ENCODE measurements around the gene TOX2. TPM values are rescaled to one million over a fixed set of nuclear protein-coding genes. Genes with fewer than 3 reads are reported as not detected.

Gene TOX2
- total and polyA plus RNA-seq, 9 donors, result 0.69 to 5.6 (median 1.8) TPM

GRCh38 chr20:43942667-43943285, 28.1 kb downstream of the TOX2 start:
- Histone ChIP-seq H3K27ac (no peak overlapping the region), H3K36me3 (no peaks in the 10 kb centered on the region), H3K27me3 (no peaks in the 10 kb centered on the region), H3K4me1 (ENCODE audit: insufficient read depth) (peaks cover 2% of the 10 kb centered on the region), H3K9me3 (no peaks in the 10 kb centered on the region), H3K4me3 (no peak overlapping the region)
- no peak for DNase-seq
- TF ChIP-seq POLR2A (IDR thresholded peaks at IDR 0.05) (no peak), EP300 (IDR thresholded peaks at IDR 0.05) (no peak)
- TF ChIP-seq, protein P1, sequence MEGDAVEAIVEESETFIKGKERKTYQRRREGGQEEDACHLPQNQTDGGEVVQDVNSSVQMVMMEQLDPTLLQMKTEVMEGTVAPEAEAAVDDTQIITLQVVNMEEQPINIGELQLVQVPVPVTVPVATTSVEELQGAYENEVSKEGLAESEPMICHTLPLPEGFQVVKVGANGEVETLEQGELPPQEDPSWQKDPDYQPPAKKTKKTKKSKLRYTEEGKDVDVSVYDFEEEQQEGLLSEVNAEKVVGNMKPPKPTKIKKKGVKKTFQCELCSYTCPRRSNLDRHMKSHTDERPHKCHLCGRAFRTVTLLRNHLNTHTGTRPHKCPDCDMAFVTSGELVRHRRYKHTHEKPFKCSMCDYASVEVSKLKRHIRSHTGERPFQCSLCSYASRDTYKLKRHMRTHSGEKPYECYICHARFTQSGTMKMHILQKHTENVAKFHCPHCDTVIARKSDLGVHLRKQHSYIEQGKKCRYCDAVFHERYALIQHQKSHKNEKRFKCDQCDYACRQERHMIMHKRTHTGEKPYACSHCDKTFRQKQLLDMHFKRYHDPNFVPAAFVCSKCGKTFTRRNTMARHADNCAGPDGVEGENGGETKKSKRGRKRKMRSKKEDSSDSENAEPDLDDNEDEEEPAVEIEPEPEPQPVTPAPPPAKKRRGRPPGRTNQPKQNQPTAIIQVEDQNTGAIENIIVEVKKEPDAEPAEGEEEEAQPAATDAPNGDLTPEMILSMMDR (IDR thresholded peaks at IDR 0.05), result no peak
- WGBS, 3 donors, result 58 to 62% (median 58%) methylated on average over 9 of the region's 9 CpGs
- intact Hi-C loops (cut with DNase I), result no loop called here

DNA sequence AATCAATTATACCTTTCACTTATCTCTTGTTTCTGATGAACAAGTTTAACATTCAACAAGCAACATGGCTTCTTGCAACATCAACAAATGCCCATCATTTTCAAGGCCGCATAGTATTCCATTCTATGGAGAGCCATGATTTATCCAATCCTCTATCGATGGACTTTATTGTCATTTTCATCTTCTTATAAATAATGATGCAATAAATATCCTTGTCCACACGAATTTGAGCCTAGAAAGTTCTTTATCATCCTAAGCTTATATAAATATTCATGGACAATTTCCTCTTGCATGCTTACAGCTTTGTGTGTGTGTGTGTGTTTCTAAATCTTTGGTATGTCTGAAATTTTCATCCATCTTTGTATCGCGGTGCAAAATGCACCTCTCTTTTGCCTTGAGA, 29.1 kb downstream of the TOX2 start:
- Histone ChIP-seq H3K27me3 (no peaks in the 10 kb centered on the region), H3K36me3 (no peaks in the 10 kb centered on the region), H3K9me3 (no peaks in the 10 kb centered on the region), H3K27ac (no peak overlapping the region), H3K4me1 (ENCODE audit: insufficient read depth) (peaks cover 2% of the 10 kb centered on the region), H3K4me3 (no peak overlapping the region)
- intact Hi-C loops (cut with DNase I), result no loop called here
- WGBS, 3 donors, result 85 to 91% (median 89%) methylated on average over 5 of the region's 5 CpGs
- TF ChIP-seq POLR2A (IDR thresholded peaks at IDR 0.05) (no peak), EP300 (IDR thresholded peaks at IDR 0.05) (no peak)
- TF ChIP-seq, protein P1 (IDR thresholded peaks at IDR 0.05), result no peak
- no peak for DNase-seq

DNA sequence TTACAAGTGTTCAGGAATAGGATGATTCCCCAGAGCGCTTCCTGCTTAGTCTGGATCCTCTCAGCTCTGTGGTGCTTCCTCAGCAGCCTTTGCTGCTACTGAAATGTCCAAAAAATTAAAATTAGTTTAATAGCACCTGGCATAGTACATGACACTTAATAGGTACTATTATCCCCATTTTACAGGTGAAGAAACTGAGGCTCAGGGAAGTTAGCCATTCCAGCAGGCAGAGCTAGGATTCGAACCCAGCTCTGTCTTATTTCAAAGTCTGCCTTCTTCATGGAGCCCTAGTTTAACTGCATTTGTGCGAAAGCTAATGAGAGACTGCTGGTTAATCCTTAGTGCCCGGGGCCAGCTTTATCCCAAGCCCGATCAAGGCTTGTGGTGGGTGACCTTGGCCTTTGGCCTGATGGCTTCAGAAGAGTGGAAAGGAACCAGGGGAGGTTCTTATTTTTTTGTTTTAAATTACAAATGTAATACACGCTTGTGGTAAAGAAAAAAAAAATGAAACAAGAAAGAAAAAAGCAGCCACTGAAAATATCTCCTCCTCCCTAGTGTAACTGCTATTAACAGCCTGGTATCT, 30.1 kb downstream of the TOX2 start:
- Histone ChIP-seq H3K27me3 (no peaks in the 10 kb centered on the region), H3K9me3 (no peaks in the 10 kb centered on the region), H3K27ac (no peak overlapping the region), H3K4me3 (no peak overlapping the region), H3K36me3 (no peaks in the 10 kb centered on the region), H3K4me1 (ENCODE audit: insufficient read depth) (no peaks in the 10 kb centered on the region)
- DNase-seq, result no peak
- intact Hi-C loops (cut with DNase I), result no loop called here
- TF ChIP-seq, protein P1 (IDR thresholded peaks at IDR 0.05), result no peak
- TF ChIP-seq EP300 (IDR thresholded peaks at IDR 0.05) (no peak), POLR2A (IDR thresholded peaks at IDR 0.05) (no peak)
- 57 to 64% (median 58%) methylated on average over 6 of the region's 6 CpGs for WGBS, 3 donors

GRCh38 chr20:43945391-43946205, 30.9 kb downstream of the TOX2 start:
- WGBS, 3 donors, result 54 to 62% (median 57%) methylated on average over 24 of the region's 24 CpGs
- H3K4me1 ChIP-seq (ENCODE audit: insufficient read depth), result no peaks in the 10 kb centered on the region
- TF ChIP-seq POLR2A (IDR thresholded peaks at IDR 0.05) (no peak), EP300 (IDR thresholded peaks at IDR 0.05) (no peak)
- TF ChIP-seq, protein P1 (IDR thresholded peaks at IDR 0.05), result no peak

More at GRCh38 chr20:43945391-43946205, 30.9 kb downstream of the TOX2 start:
- no peak overlapping the region for H3K27ac ChIP-seq
- H3K4me3 ChIP-seq, result no peak overlapping the region
- H3K9me3 ChIP-seq, result no peaks in the 10 kb centered on the region
- no peak for DNase-seq
- intact Hi-C loops (cut with DNase I), result no loop called here
- H3K27me3 ChIP-seq, result no peaks in the 10 kb centered on the region
- H3K36me3 ChIP-seq, result no peaks in the 10 kb centered on the region

Data from ovary (tissue), 9 donors.